ENCODE results near the gene C11orf65.
"Not testable (repeated sequence)": the region's sequence is repeated elsewhere in the genome, so short reads cannot be mapped to it uniquely, and the experiment has no call there.

C11orf65 gene

GRCh38 chr11:108474664-108475463, 7.5 kb upstream of the C11orf65 start:
- no peak for DNase-seq (ENCODE audit: low read depth in 2 of 2)
- no peak overlapping the region for H3K4me3 ChIP-seq (replicated peaks in 1 of 2; ENCODE audit: low read depth in 2 of 2, low read length in 2 of 2)
- no peak for TF ChIP-seq CTCF (IDR thresholded peaks at IDR 0.05; ENCODE audit: low read depth, low read length)

GRCh38 chr11:108472681-108473080, 5.4 kb upstream of the C11orf65 start:
- DNase-seq (ENCODE audit: low read depth in 2 of 2), result no peak

GRCh38 chr11:108468478-108468864, 1.1 kb upstream of the C11orf65 start:
- no peak overlapping the region for H3K4me3 ChIP-seq (replicated peaks in 1 of 2; ENCODE audit: low read depth in 2 of 2, low read length in 2 of 2)
- TF ChIP-seq CTCF (IDR thresholded peaks at IDR 0.05; ENCODE audit: low read depth, low read length), result no peak
- DNase-seq (ENCODE audit: low read depth in 2 of 2), result no peak

More at GRCh38 chr11:108472681-108473080, 5.4 kb upstream of the C11orf65 start:
- TF ChIP-seq CTCF (IDR thresholded peaks at IDR 0.05; ENCODE audit: low read depth, low read length), result no peak
- H3K4me3 ChIP-seq (replicated peaks in 1 of 2; ENCODE audit: low read depth in 2 of 2, low read length in 2 of 2), result no peak overlapping the region

GRCh38 chr11:108466405-108466804, 924 bp downstream of the C11orf65 start:
- TF ChIP-seq CTCF (IDR thresholded peaks at IDR 0.05; ENCODE audit: low read depth, low read length), result no peak
- DNase-seq (ENCODE audit: low read depth in 2 of 2), result no peak
- peak overlapping the region; percentile 65 to 71 for H3K4me3 ChIP-seq (replicated peaks in 1 of 2; ENCODE audit: low read depth in 2 of 2, low read length in 2 of 2)

GRCh38 chr11:108453207-108453835, 14.0 kb downstream of the C11orf65 start:
- no peak overlapping the region for H3K4me3 ChIP-seq (replicated peaks in 1 of 2; ENCODE audit: low read depth in 2 of 2, low read length in 2 of 2)
- DNase-seq (ENCODE audit: low read depth in 2 of 2), result no peak
- no peak for TF ChIP-seq CTCF (IDR thresholded peaks at IDR 0.05; ENCODE audit: low read depth, low read length)

GRCh38 chr11:108441445-108441844, 25.9 kb downstream of the C11orf65 start:
- not testable (repeated sequence) for DNase-seq (ENCODE audit: low read depth in 2 of 2); H3K4me3 ChIP-seq (replicated peaks in 1 of 2; ENCODE audit: low read depth in 2 of 2, low read length in 2 of 2)

GRCh38 chr11:108436594-108436993, 30.7 kb downstream of the C11orf65 start:
- no peak overlapping the region for H3K4me3 ChIP-seq (replicated peaks in 1 of 2; ENCODE audit: low read depth in 2 of 2, low read length in 2 of 2)
- TF ChIP-seq CTCF (IDR thresholded peaks at IDR 0.05; ENCODE audit: low read depth, low read length), result no peak
- DNase-seq (ENCODE audit: low read depth in 2 of 2), result no peak

Measured in cardiac fibroblast (primary cell).